Naive thymus-derived CD4-positive, alpha-beta T cell (primary cell): ENCODE data around the gene TUBB2B. TPM values are rescaled to one million over a fixed set of nuclear protein-coding genes. Genes with fewer than 3 reads are reported as not detected.

Experiments used
- ATAC-seq: fragments of 150-1000 bp; cut with Tn5 transposase; 2 replicates; pipeline ENCODE4 v1.10.0; 2021; ENCODE audit warnings: mild to moderate bottlenecking, moderate library complexity
- CTCF ChIA-PET: fragments of 350-600 bp; sonication (Branson Sonifier 250); formaldehyde crosslinking; loops from one replicate; lab custom pipeline; 2021; ENCODE audit warnings: antibody characterized with exemption; lab: Charles Lee
- POLR2A ChIA-PET: fragments of 350-600 bp; sonication (Branson Sonifier 250); formaldehyde crosslinking; loops from one replicate; lab custom pipeline; 2021; ENCODE audit warnings: antibody characterized with exemption, inconsistent platforms; lab: Charles Lee
- DNase-seq, 9 donors: peaks; one replicate each; pipeline versions ENCODE4 v3.0.0 to v3.0.0-alpha.2; 2020 to 2022; ENCODE audit warnings: mixed read lengths in 1 of 9
- H3K27ac ChIP-seq: one replicate; pipeline ENCODE4 v1.7.0; 2013; ENCODE audit warnings: mild to moderate bottlenecking, low read depth, low read length, moderate library complexity
- H3K27me3 ChIP-seq, 2 donors: one replicate each; pipeline ENCODE4 v1.7.0; 2013; ENCODE audit warnings: low read length in 2 of 2, mild to moderate bottlenecking in 2 of 2, moderate library complexity in 2 of 2; ENCODE audit not compliant: control insufficient read depth in 2 of 2, insufficient read depth in 2 of 2
- H3K36me3 ChIP-seq, 3 experiments: 1 replicate in 2 of 3; 2 replicates in 1 of 3; pipeline ENCODE4 v1.7.0; 2013; ENCODE audit warnings: low read length in 3 of 3, mild to moderate bottlenecking in 3 of 3, moderate library complexity in 1 of 3; ENCODE audit not compliant: insufficient read depth in 3 of 3, control insufficient read depth in 2 of 3
- H3K4me1 ChIP-seq, 2 donors: one replicate each; pipeline ENCODE4 v1.7.0; 2013; ENCODE audit warnings: low read length in 2 of 2, mild to moderate bottlenecking in 2 of 2, moderate library complexity in 1 of 2; ENCODE audit not compliant: control insufficient read depth in 2 of 2, insufficient read depth in 2 of 2
- H3K4me3 ChIP-seq: 2 replicates; pipeline ENCODE4 v1.7.0; 2013; ENCODE audit warnings: mild to moderate bottlenecking, low read length
- H3K9me3 ChIP-seq, 3 experiments: 1 replicate in 2 of 3; 2 replicates in 1 of 3; pipeline ENCODE4 v1.7.0; 2013; ENCODE audit warnings: low read length in 3 of 3; ENCODE audit not compliant: control insufficient read depth in 2 of 3
- H3K27ac Mint-ChIP-seq, 9 donors: one replicate each; pipeline ENCODE4 v1.8.0; 2020 to 2022; ENCODE audit warnings: mixed read lengths in 9 of 9, mild to moderate bottlenecking in 8 of 9, moderate library complexity in 5 of 9, inconsistent platforms in 2 of 9
- H3K27me3 Mint-ChIP-seq, 5 donors: one replicate each; pipeline ENCODE4 v1.8.0; 2021 to 2022; ENCODE audit warnings: mixed read lengths in 5 of 5, mild to moderate bottlenecking in 1 of 5
- H3K36me3 Mint-ChIP-seq, 5 donors: one replicate each; pipeline ENCODE4 v1.8.0; 2020 to 2022; ENCODE audit warnings: mixed read lengths in 5 of 5, mild to moderate bottlenecking in 3 of 5, inconsistent platforms in 1 of 5
- H3K4me1 Mint-ChIP-seq, 7 donors: one replicate each; pipeline ENCODE4 v1.8.0; 2020 to 2022; ENCODE audit warnings: mixed read lengths in 7 of 7, mild to moderate bottlenecking in 3 of 7, inconsistent platforms in 1 of 7
- H3K4me3 Mint-ChIP-seq, 10 donors: one replicate each; pipeline ENCODE4 v1.8.0; 2020 to 2022; ENCODE audit warnings: mild to moderate bottlenecking in 10 of 10, mixed read lengths in 10 of 10, moderate library complexity in 6 of 10, inconsistent platforms in 2 of 10
- H3K9me3 Mint-ChIP-seq, 11 donors: one replicate each; pipeline ENCODE4 v1.8.0; 2020 to 2022; ENCODE audit warnings: mixed read lengths in 11 of 11, mild to moderate bottlenecking in 4 of 11, inconsistent platforms in 1 of 11, moderate library complexity in 1 of 11
- intact Hi-C, 2 donors: fragments of 100-400 bp; cut with micrococcal nuclease; formaldehyde crosslinking; loops; one replicate each; pipeline ENCODE4 v1.15.1; 2023
- polyA plus RNA-seq, 2 donors: library from polyadenylated mRNA; unstranded; fragments of 300-500 nt; fragmentation: Illumina TruSeq; gene quantifications; one replicate each; pipeline ENCODE4 v1.2.3, GENCODE V29; 2021
- total RNA-seq, 6 experiments: library from RNA in 5 of 6; stranded (reverse) in 5 of 6; gene quantifications; 1 replicate in 5 of 6; 2 replicates in 1 of 6; pipeline ENCODE4 v1.2.3 and lab custom pipeline; 2021 to 2026

The TUBB2B gene
- total and polyA plus RNA-seq, 7 experiments from 2014 or later: 0.18 to 1.6 (median 0.40) TPM; not detected in 3

GRCh38 chr6:3252861-3253596 lies 25.6 kb upstream of the TUBB2B start:
- Mint-ChIP-seq H3K27ac (no peak overlapping the region), H3K4me1 (peaks cover 6 to 12% (median 7%) of the 10 kb centered on the region in 7 donors), H3K36me3 (peaks cover 0 to 5% (median 0%) of the 10 kb centered on the region in 5 donors), H3K4me3 (no peak overlapping the region), H3K9me3 (peaks cover 0 to 5% (median 0%) of the 10 kb centered on the region in 11 donors), H3K27me3 (peaks cover 12 to 52% (median 20%) of the 10 kb centered on the region in 5 donors)
- ATAC-seq: no peak
- H3K9me3 ChIP-seq: no peaks in the 10 kb centered on the region
- peaks cover 7 to 8% of the 10 kb centered on the region in 2 donors for H3K4me1 ChIP-seq
- intact Hi-C loops: loop anchor here in 1 of 2 donors (10.0 kb wide), 1 partner anchor 1008 kb away; the partner anchor contains the start of gene GMDS
- H3K4me3 ChIP-seq: no peak overlapping the region
- no peaks in the 10 kb centered on the region for H3K27me3 ChIP-seq
- ChIA-PET POLR2A (no interaction called here), CTCF (interaction anchor here (0.9 to 1.8 kb wide), 4 partner anchors 17 to 185 kb away, joined by 3 to 5 read pairs (median 4); partner anchors contain the start of gene RIPK1)
- H3K27ac ChIP-seq: no peak overlapping the region
- no peaks in the 10 kb centered on the region for H3K36me3 ChIP-seq
- DNase-seq: no peak

GRCh38 chr6:3252369-3252768 lies 24.9 kb upstream of the TUBB2B start:
- ATAC-seq (peak; percentile 33), DNase-seq (no peak)
- H3K27ac Mint-ChIP-seq: no peak overlapping the region
- no peak overlapping the region for H3K4me3 Mint-ChIP-seq
- Histone ChIP-seq H3K4me3 (no peak overlapping the region), H3K36me3 (no peaks in the 10 kb centered on the region), H3K27me3 (no peaks in the 10 kb centered on the region), H3K4me1 (peaks cover 7 to 8% of the 10 kb centered on the region in 2 donors), H3K27ac (no peak overlapping the region), H3K9me3 (no peaks in the 10 kb centered on the region)
- peaks cover 0 to 5% (median 0%) of the 10 kb centered on the region in 5 donors for H3K36me3 Mint-ChIP-seq
- ChIA-PET CTCF (interaction anchor here (0.9 to 2.3 kb wide), 8 partner anchors 10 to 184 kb away, joined by 3 to 15 read pairs (median 4); partner anchors contain the start of gene RIPK1), POLR2A (interaction anchor here (1.3 kb wide), 1 partner anchor 12 kb away, joined by 3 read pairs; no protein-coding TSS in a partner anchor)
- intact Hi-C loops: loop anchor here in 1 of 2 donors (10.0 kb wide), 1 partner anchor 1008 kb away; the partner anchor contains the start of gene GMDS
- H3K27me3 Mint-ChIP-seq: peaks cover 16 to 55% (median 27%) of the 10 kb centered on the region in 5 donors
- H3K4me1 Mint-ChIP-seq: peaks cover 6 to 12% (median 7%) of the 10 kb centered on the region in 7 donors
- peaks cover 0 to 5% (median 0%) of the 10 kb centered on the region in 11 donors for H3K9me3 Mint-ChIP-seq

GRCh38 chr6:3251462-3252314 lies 24.2 kb upstream of the TUBB2B start:
- H3K27me3 ChIP-seq: no peaks in the 10 kb centered on the region
- H3K27ac ChIP-seq: no peak overlapping the region
- no peaks in the 10 kb centered on the region for H3K36me3 ChIP-seq
- peaks cover 17 to 51% (median 27%) of the 10 kb centered on the region in 5 donors for H3K27me3 Mint-ChIP-seq
- H3K4me1 Mint-ChIP-seq: peaks cover 6 to 12% (median 7%) of the 10 kb centered on the region in 7 donors
- ChIA-PET CTCF (interaction anchor here (0.5 to 2.3 kb wide), 20 partner anchors 10 to 769 kb away, joined by 3 to 15 read pairs (median 4); partner anchors contain the start of genes RIPK1 and TUBB2A), POLR2A (interaction anchor here (0.8 to 1.7 kb wide), 6 partner anchors 11 to 262 kb away, joined by 3 to 5 read pairs (median 3); partner anchors contain the start of gene RIPK1)
- H3K9me3 ChIP-seq: no peaks in the 10 kb centered on the region
- H3K4me1 ChIP-seq: peaks cover 7 to 8% of the 10 kb centered on the region in 2 donors
- DNase-seq: peak; percentile 58 to 82 (median 76)
- ATAC-seq: peak; percentile 94
- H3K27ac Mint-ChIP-seq: peak overlapping the region in 1 of 9 donors; percentile 54
- H3K4me3 ChIP-seq: no peak overlapping the region
- intact Hi-C loops: loop anchor here (1.0 to 10.0 kb wide), 9 partner anchors 22 to 1007 kb away; partner anchors contain the start of genes BPHL (in 2 of the 2), FAM50B (in 1 of the 2), GMDS (in 1 of the 2) and NQO2 (in 1 of the 2)
- H3K4me3 Mint-ChIP-seq: peak overlapping the region in 5 of 10 donors; percentile 11 to 60 (median 40)
- peaks cover 0 to 5% (median 0%) of the 10 kb centered on the region in 5 donors for H3K36me3 Mint-ChIP-seq
- H3K9me3 Mint-ChIP-seq: peaks cover 0 to 5% (median 0%) of the 10 kb centered on the region in 11 donors

GRCh38 chr6:3250231-3250675 lies 22.8 kb upstream of the TUBB2B start:
- no peak for DNase-seq
- H3K4me3 ChIP-seq: no peak overlapping the region
- H3K4me3 Mint-ChIP-seq: no peak overlapping the region
- no peaks in the 10 kb centered on the region for H3K27me3 ChIP-seq
- intact Hi-C loops: loop anchor here (2.0 to 10.0 kb wide), 4 partner anchors 131 to 1005 kb away; partner anchors contain the start of genes BPHL (in 2 of the 2), FAM50B (in 1 of the 2), GMDS (in 1 of the 2) and RIPK1 (in 1 of the 2)
- no peak overlapping the region for H3K27ac ChIP-seq
- ChIA-PET CTCF (interaction anchor here (1.7 to 2.3 kb wide), 3 partner anchors 88 to 125 kb away, joined by 4 to 15 read pairs (median 5); no protein-coding TSS in a partner anchor), POLR2A (interaction anchor here (1.7 kb wide), 1 partner anchor 186 kb away, joined by 5 read pairs; no protein-coding TSS in a partner anchor)
- H3K4me1 ChIP-seq: peaks cover 7 to 8% of the 10 kb centered on the region in 2 donors
- no peak overlapping the region for H3K27ac Mint-ChIP-seq
- H3K36me3 Mint-ChIP-seq: peaks cover 0 to 5% (median 0%) of the 10 kb centered on the region in 5 donors
- H3K9me3 ChIP-seq: no peaks in the 10 kb centered on the region
- no peaks in the 10 kb centered on the region for H3K36me3 ChIP-seq
- peaks cover 0 to 5% (median 0%) of the 10 kb centered on the region in 11 donors for H3K9me3 Mint-ChIP-seq
- H3K4me1 Mint-ChIP-seq: peaks cover 6 to 12% (median 7%) of the 10 kb centered on the region in 7 donors
- H3K27me3 Mint-ChIP-seq: peaks cover 21 to 49% (median 32%) of the 10 kb centered on the region in 5 donors
- ATAC-seq: no peak

- H3K27me3 Mint-ChIP-seq: peaks cover 21 to 47% (median 32%) of the 10 kb centered on the region in 5 donors
- H3K27ac Mint-ChIP-seq: no peak overlapping the region
- no peak overlapping the region for H3K4me3 ChIP-seq
- no peak overlapping the region for H3K27ac ChIP-seq
- H3K4me1 Mint-ChIP-seq: peaks cover 6 to 12% (median 7%) of the 10 kb centered on the region in 7 donors
- peaks cover 0 to 5% (median 0%) of the 10 kb centered on the region in 5 donors for H3K36me3 Mint-ChIP-seq
- no peaks in the 10 kb centered on the region for H3K27me3 ChIP-seq
- ATAC-seq: no peak
- peaks cover 7 to 8% of the 10 kb centered on the region in 2 donors for H3K4me1 ChIP-seq
- no peak overlapping the region for H3K4me3 Mint-ChIP-seq
- no peaks in the 10 kb centered on the region for H3K9me3 ChIP-seq
- DNase-seq: no peak
- H3K36me3 ChIP-seq: no peaks in the 10 kb centered on the region
- peaks cover 0 to 5% (median 0%) of the 10 kb centered on the region in 11 donors for H3K9me3 Mint-ChIP-seq
- POLR2A ChIA-PET: interaction anchor here (0.7 kb wide), 1 partner anchor 771 kb away, joined by 3 read pairs; a partner anchor contains a TSS
- CTCF ChIA-PET: interaction anchor here (1.0 to 1.7 kb wide), 2 partner anchors 20 to 122 kb away, joined by 5 to 9 read pairs; no protein-coding TSS in a partner anchor
- intact Hi-C loops: loop anchor here (2.0 to 10.0 kb wide), 4 partner anchors 131 to 1005 kb away; partner anchors contain the start of genes BPHL (in 2 of the 2), FAM50B (in 1 of the 2), GMDS (in 1 of the 2) and RIPK1 (in 1 of the 2)
Measured at GRCh38 chr6:3249821-3250220, 22.4 kb upstream of the TUBB2B start.
